OCI-LY3 (cell line): ENCODE data around the gene BMI1.

ENCODE experiments used
- H2AFZ ChIP-seq: fragments of 200-600, 300-600 bp; shearing (Covaris generic); 2 replicates; pipeline ENCODE4 v1.6.0; 2014; ENCODE audit warnings: antibody characterized with exemption, low read depth, low read length
- H3K27ac ChIP-seq: fragments of 200-600, 300-600 bp; sonication (generic); 2 replicates; pipeline ENCODE4 v1.5.1; 2014; ENCODE audit warnings: mild to moderate bottlenecking, low read length, moderate library complexity, mixed read lengths
- H3K27me3 ChIP-seq: fragments of 200-600, 300-600 bp; sonication (generic); 2 replicates; pipeline ENCODE4 v1.6.1; 2014; ENCODE audit warnings: low read depth, low read length, mixed read lengths
- H3K36me3 ChIP-seq: fragments of 200-600, 300-600 bp; sonication (generic); replicated peaks from 2 replicates; pipeline ENCODE3; 2014; ENCODE audit warnings: low read depth, low read length, mixed read lengths
- H3K4me1 ChIP-seq: fragments of 300-600, 200-600 bp; sonication (generic); 2 replicates; pipeline ENCODE4 v1.6.1; 2014; ENCODE audit warnings: low read length, mixed read lengths
- H3K4me2 ChIP-seq: fragments of 200-600, 300-600 bp; sonication (generic); 2 replicates; pipeline ENCODE4 v1.6.1; 2014; ENCODE audit warnings: low read length, mixed read lengths
- H3K4me3 ChIP-seq: fragments of 300-600, 200-600 bp; sonication (generic); 2 replicates; pipeline ENCODE4 v1.5.1; 2014; ENCODE audit warnings: antibody characterized with exemption, mild to moderate bottlenecking, low read length, moderate library complexity
- H3K79me2 ChIP-seq: fragments of 300-600, 200-600 bp; shearing (Covaris generic); 2 replicates; pipeline ENCODE4 v1.6.1; 2014; ENCODE audit warnings: mild to moderate bottlenecking, low read length, mixed read lengths
- H3K9ac ChIP-seq: fragments of 300-600, 200-600 bp; shearing (Covaris generic); 2 replicates; pipeline ENCODE4 v1.6.0; 2014; ENCODE audit warnings: mild to moderate bottlenecking, low read length, moderate library complexity
- H3K9me3 ChIP-seq: fragments of 200-600, 300-600 bp; shearing (Covaris generic); 2 replicates; pipeline ENCODE4 v1.6.1; 2014; ENCODE audit warnings: low read length, mixed read lengths; ENCODE audit not compliant: insufficient read depth
- H4K20me1 ChIP-seq: fragments of 200-600, 300-600 bp; sonication (generic); 2 replicates; pipeline ENCODE4 v1.6.1; 2016; ENCODE audit warnings: low read length, mixed read lengths; ENCODE audit not compliant: insufficient read depth
- CTCF ChIP-seq: fragments of 200-600, 300-600 bp; sonication (generic); IDR thresholded peaks from 2 replicates; pipeline ENCODE4 v1.5.1; 2014; ENCODE audit warnings: antibody characterized with exemption, low read length, low read depth
- EZH2phosphoT487 ChIP-seq: fragments of 200-600 bp; shearing (Covaris generic); IDR thresholded peaks from 2 replicates; pipeline ENCODE4 v1.6.1; 2018; ENCODE audit warnings: antibody characterized with exemption, mixed run types, low read depth

Gene BMI1

GRCh38 chr10:22322641-22323160 is 1.8 kb downstream of the BMI1 start:
- Histone ChIP-seq H3K4me1 (peaks cover 36% of the 10 kb centered on the region), H3K4me3 (peak overlapping the region; percentile 97), H2AFZ (no peak overlapping the region), H3K4me2 (peak overlapping the region; percentile 88), H3K9me3 (no peaks in the 10 kb centered on the region), H3K79me2 (peaks cover 32% of the 10 kb centered on the region), H3K36me3 (peaks cover 6% of the 10 kb centered on the region), H3K27ac (no peak overlapping the region), H4K20me1 (peaks cover 14% of the 10 kb centered on the region; the same call in 1 of the 2 replicates), H3K27me3 (peaks cover 41% of the 10 kb centered on the region), H3K9ac (peak overlapping the region; percentile 78; the same call in 1 of the 2 replicates)
- TF ChIP-seq EZH2phosphoT487 (no peak), CTCF (no peak)

- TF ChIP-seq CTCF = no peak
- TF ChIP-seq EZH2phosphoT487 = no peak
- no peaks in the 10 kb centered on the region for H3K9me3 ChIP-seq
- no peak overlapping the region for H3K9ac ChIP-seq
- no peak overlapping the region for H3K27ac ChIP-seq
- H4K20me1 ChIP-seq = peaks cover 14% of the 10 kb centered on the region; the same call in 1 of the 2 replicates
- H3K36me3 ChIP-seq = peaks cover 6% of the 10 kb centered on the region
- no peak overlapping the region for H2AFZ ChIP-seq
- peaks cover 34% of the 10 kb centered on the region for H3K4me1 ChIP-seq
- H3K4me3 ChIP-seq = no peak overlapping the region
- peaks cover 30% of the 10 kb centered on the region for H3K79me2 ChIP-seq
- H3K27me3 ChIP-seq = peaks cover 41% of the 10 kb centered on the region
- H3K4me2 ChIP-seq = no peak overlapping the region
Observed at GRCh38 chr10:22323538-22324305, 2.8 kb downstream of the BMI1 start.

GRCh38 chr10:22324413-22324812 is 3.5 kb downstream of the BMI1 start:
- Histone ChIP-seq H3K9ac (peak overlapping the region; percentile 59), H3K4me2 (peak overlapping the region; percentile 93), H3K4me3 (peak overlapping the region; percentile 84), H3K9me3 (no peaks in the 10 kb centered on the region), H3K27me3 (peaks cover 34% of the 10 kb centered on the region), H2AFZ (no peak overlapping the region), H3K36me3 (peaks cover 7% of the 10 kb centered on the region), H3K79me2 (peaks cover 30% of the 10 kb centered on the region), H3K27ac (no peak overlapping the region), H3K4me1 (peaks cover 34% of the 10 kb centered on the region), H4K20me1 (peaks cover 14% of the 10 kb centered on the region; the same call in 1 of the 2 replicates)
- TF ChIP-seq EZH2phosphoT487 (no peak), CTCF (no peak)

- Histone ChIP-seq H3K4me1 (peaks cover 29% of the 10 kb centered on the region), H3K27ac (no peak overlapping the region), H3K4me3 (peak overlapping the region; percentile 84), H3K9me3 (no peaks in the 10 kb centered on the region), H3K4me2 (peak overlapping the region; percentile 93), H3K9ac (peak overlapping the region; percentile 59), H3K79me2 (peaks cover 30% of the 10 kb centered on the region), H3K27me3 (peaks cover 32% of the 10 kb centered on the region), H3K36me3 (peaks cover 12% of the 10 kb centered on the region), H4K20me1 (peaks cover 14% of the 10 kb centered on the region; the same call in 1 of the 2 replicates), H2AFZ (no peak overlapping the region)
- no peak for TF ChIP-seq CTCF
- no peak for TF ChIP-seq EZH2phosphoT487
Observed at GRCh38 chr10:22324893-22325271, 4.0 kb downstream of the BMI1 start.
